Endothelial cell of umbilical vein (primary cell): Measurements from ENCODE around the gene ATG7. TPM values are rescaled to one million over a fixed set of nuclear protein-coding genes. Genes with fewer than 3 reads are reported as not detected.

ENCODE experiments used
- BruUV-seq: library from RNA; stranded (reverse); fragments of 400-500 nt; replicated peaks from 2 replicates; lab custom pipeline; 2021; lab: Mats Ljungman, UMichigan
- CTCF ChIA-PET: fragments of 300-600, 350-600 bp; sonication (Branson Sonifier 250); formaldehyde crosslinking; loops from one replicate; lab custom pipeline; 2021; ENCODE audit warnings: antibody characterized with exemption, inconsistent platforms; lab: Charles Lee
- POLR2A ChIA-PET: fragments of 300-600, 350-600 bp; sonication (Branson Sonifier 250); formaldehyde crosslinking; loops from one replicate; lab custom pipeline; 2021; ENCODE audit warnings: antibody characterized with exemption, inconsistent platforms; lab: Charles Lee
- DNase-seq: peaks from one replicate; pipeline ENCODE4 v3.0.0-alpha.2; 2011; ENCODE audit warnings: low read depth, low spot score
- FAIRE-seq: peaks from 2 replicates; lab custom pipeline; 2011; peaks lifted over from hg19 to GRCh38; lab: Jason Lieb, UNC
- H2AFZ ChIP-seq: 2 replicates; pipeline ENCODE4 v1.6.0; 2012; ENCODE audit warnings: low read depth, low read length, control low read depth, inconsistent platforms
- H3K27ac ChIP-seq: 2 replicates; pipeline ENCODE4 v1.5.1; 2011; ENCODE audit warnings: low read depth, mild to moderate bottlenecking, control low read depth, low read length, moderate library complexity; ENCODE audit not compliant: insufficient read depth
- H3K27me3 ChIP-seq, 2 experiments: 2 replicates each; pipeline versions ENCODE4 v1.6.0 to v1.6.1; 2011; ENCODE audit warnings: low read length in 2 of 2, mixed read lengths in 1 of 2; ENCODE audit not compliant: control insufficient read depth in 2 of 2, insufficient read depth in 2 of 2
- H3K36me3 ChIP-seq, 2 experiments: 2 replicates in 1 of 2; 3 replicates in 1 of 2; pipeline ENCODE4 v1.5.1; 2011; ENCODE audit warnings: low read length in 2 of 2, mild to moderate bottlenecking in 1 of 2, moderate library complexity in 1 of 2; ENCODE audit not compliant: control insufficient read depth in 2 of 2, insufficient read depth in 2 of 2; ENCODE audit errors: extremely low read depth in 1 of 2
- H3K4me1 ChIP-seq: 3 replicates; pipeline ENCODE4 v1.5.1; 2011; ENCODE audit warnings: mild to moderate bottlenecking, low read length; ENCODE audit not compliant: control insufficient read depth, insufficient read depth; ENCODE audit errors: extremely low read depth
- H3K4me2 ChIP-seq: 2 replicates; pipeline ENCODE4 v1.6.1; 2011; ENCODE audit warnings: low read length, control low read depth, mixed read lengths; ENCODE audit not compliant: insufficient read depth
- H3K4me3 ChIP-seq, 3 experiments: fragments of 200-600 bp in 1 of 3; sonication (generic), shearing (Covaris generic) in 1 of 3; replicated peaks in 1 of 3; 2 replicates each; pipeline ENCODE4 v1.5.1; 2011 to 2016; ENCODE audit warnings: control low read depth in 3 of 3, low read length in 3 of 3, mild to moderate bottlenecking in 2 of 3, inconsistent platforms in 1 of 3, low read depth in 1 of 3, moderate library complexity in 1 of 3; ENCODE audit not compliant: insufficient read depth in 1 of 3
- H3K79me2 ChIP-seq: 2 replicates; pipeline ENCODE4 v1.6.0; 2012; ENCODE audit warnings: low read length, inconsistent platforms; ENCODE audit not compliant: control insufficient read depth, insufficient read depth
- H3K9ac ChIP-seq: replicated peaks from 2 replicates; pipeline ENCODE3; 2011; ENCODE audit warnings: low read length, control low read depth; ENCODE audit not compliant: insufficient read depth; ENCODE audit errors: extremely low read depth
- H3K9me1 ChIP-seq: replicated peaks from 3 replicates; pipeline ENCODE4 v1.6.0; 2011; ENCODE audit warnings: mild to moderate bottlenecking, low read length; ENCODE audit not compliant: control insufficient read depth, insufficient read depth; ENCODE audit errors: extremely low read depth
- H3K9me3 ChIP-seq: replicated peaks from 2 replicates; pipeline ENCODE4 v1.5.1; 2012; ENCODE audit warnings: low read length, inconsistent platforms; ENCODE audit not compliant: control insufficient read depth, insufficient read depth
- H4K20me1 ChIP-seq: replicated peaks from 2 replicates; pipeline ENCODE3; 2011; ENCODE audit warnings: mild to moderate bottlenecking, low read length; ENCODE audit not compliant: control insufficient read depth, insufficient read depth; ENCODE audit errors: extremely low read depth
- EZH2 ChIP-seq: IDR thresholded peaks from 2 replicates; pipeline ENCODE4 v1.6.1; 2012; ENCODE audit warnings: borderline replicate concordance, low read depth, mild to moderate bottlenecking, moderate library complexity, low read length, inconsistent platforms; ENCODE audit not compliant: severe bottlenecking
- GATA2 ChIP-seq: IDR thresholded peaks from 2 replicates; pipeline ENCODE4 v1.7.0; 2011; ENCODE audit warnings: low read depth, mild to moderate bottlenecking, moderate library complexity, mixed read lengths, low read length; ENCODE audit not compliant: insufficient read length, insufficient read depth
- JUN ChIP-seq: IDR thresholded peaks from 2 replicates; pipeline ENCODE4 v1.6.1; 2011; ENCODE audit warnings: borderline replicate concordance, low read depth; ENCODE audit not compliant: insufficient read length, insufficient read depth
- MYC ChIP-seq: IDR thresholded peaks from one replicate; pipeline ENCODE4 v1.6.1; 2011; ENCODE audit warnings: mild to moderate bottlenecking, low read depth, low read length
- POLR2A ChIP-seq: IDR thresholded peaks from 2 replicates; pipeline ENCODE4 v1.6.1; 2012; ENCODE audit warnings: low read depth, mild to moderate bottlenecking, control low read depth, low read length
- dilution Hi-C: fragments of 300-500 bp; cut with MboI; formaldehyde crosslinking; loops from one replicate; pipeline ENCODE4 v1.15.0; 2019; ENCODE audit warnings: low sequenced_read_pairs; ENCODE audit not compliant: extremely low pct_ligation_motif_present
- intact Hi-C: fragments of 100-400 bp; cut with micrococcal nuclease; formaldehyde crosslinking; loops from one replicate; pipeline ENCODE4 v1.10.0; 2022
- polyA plus RNA-seq, 4 experiments: library from polyadenylated mRNA; depleted of rRNA in 3 of 4; stranded (reverse) in 3 of 4; unstranded in 1 of 4; fragments of >200 nt; gene quantifications; 2 replicates each; pipeline versions ENCODE4 v1.2.1 to v1.2.3, GENCODE V29; 2011 to 2012; ENCODE audit warnings: missing spikeins in 1 of 4
- total RNA-seq: library from RNA; stranded (reverse); gene quantifications from 2 replicates; pipeline ENCODE4 v1.2.3, GENCODE V29; 2021
- TF ChIP-seq, protein P1 (sequence below): IDR thresholded peaks from 2 replicates; pipeline ENCODE4 v1.6.1; 2011; ENCODE audit not compliant: insufficient read depth, insufficient read length
- TF ChIP-seq, protein P2 (sequence below), 2 donors: IDR thresholded peaks; 1 replicate in 1 of 2; 2 replicates in 1 of 2; pipeline ENCODE4 v1.5.1; 2011; ENCODE audit warnings: low read length in 2 of 2, mild to moderate bottlenecking in 2 of 2, moderate library complexity in 2 of 2, control low read depth in 1 of 2, inconsistent platforms in 1 of 2, low read depth in 1 of 2; ENCODE audit not compliant: insufficient read depth in 1 of 2; ENCODE audit errors: extremely low read depth in 1 of 2

ATG7 gene
- total and polyA plus RNA-seq, 2 donors (not counting 3 experiments of a cell fraction or from before 2014, with no cell fraction given), result 30.8 to 48.3 TPM

DNA sequence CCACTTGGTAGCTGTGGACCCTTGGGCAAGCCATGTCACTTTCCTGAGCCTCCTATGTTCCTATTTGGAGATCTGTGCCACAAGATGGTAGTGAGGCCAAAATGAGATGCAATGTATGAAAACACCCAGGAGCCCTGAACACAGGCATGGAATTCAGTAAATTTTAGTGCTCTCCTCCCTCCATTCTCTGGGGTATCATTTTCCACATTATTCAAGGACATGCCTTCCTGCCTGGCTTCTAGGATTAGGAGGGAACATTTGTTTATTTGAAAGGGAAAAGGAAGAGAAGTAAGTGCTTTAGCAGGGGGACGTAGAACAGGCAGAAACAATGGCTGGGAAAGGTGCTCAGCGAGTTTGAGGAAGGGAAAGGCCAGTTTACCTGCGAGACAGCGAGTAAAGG lies 98.8 kb downstream of the ATG7 start:
- no peaks in the 10 kb centered on the region for H3K9me1 ChIP-seq
- POLR2A ChIA-PET, result no interaction called here
- no peak for FAIRE-seq
- intact Hi-C loops, result no loop called here
- CTCF ChIA-PET, result no interaction called here
- dilution Hi-C loops, result no loop called here
- H3K4me3 ChIP-seq, result no peak overlapping the region
- H3K4me1 ChIP-seq, result peaks cover 11% of the 10 kb centered on the region
- H3K9ac ChIP-seq, result no peak overlapping the region
- no peak overlapping the region for H3K4me2 ChIP-seq
- no peaks in the 10 kb centered on the region for H3K36me3 ChIP-seq
- H3K79me2 ChIP-seq, result no peaks in the 10 kb centered on the region
- TF ChIP-seq GATA2 (no peak), EZH2 (no peak), MYC (no peak)
- TF ChIP-seq, protein P1, sequence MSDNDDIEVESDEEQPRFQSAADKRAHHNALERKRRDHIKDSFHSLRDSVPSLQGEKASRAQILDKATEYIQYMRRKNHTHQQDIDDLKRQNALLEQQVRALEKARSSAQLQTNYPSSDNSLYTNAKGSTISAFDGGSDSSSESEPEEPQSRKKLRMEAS, result no peak
- TF ChIP-seq, protein P2, sequence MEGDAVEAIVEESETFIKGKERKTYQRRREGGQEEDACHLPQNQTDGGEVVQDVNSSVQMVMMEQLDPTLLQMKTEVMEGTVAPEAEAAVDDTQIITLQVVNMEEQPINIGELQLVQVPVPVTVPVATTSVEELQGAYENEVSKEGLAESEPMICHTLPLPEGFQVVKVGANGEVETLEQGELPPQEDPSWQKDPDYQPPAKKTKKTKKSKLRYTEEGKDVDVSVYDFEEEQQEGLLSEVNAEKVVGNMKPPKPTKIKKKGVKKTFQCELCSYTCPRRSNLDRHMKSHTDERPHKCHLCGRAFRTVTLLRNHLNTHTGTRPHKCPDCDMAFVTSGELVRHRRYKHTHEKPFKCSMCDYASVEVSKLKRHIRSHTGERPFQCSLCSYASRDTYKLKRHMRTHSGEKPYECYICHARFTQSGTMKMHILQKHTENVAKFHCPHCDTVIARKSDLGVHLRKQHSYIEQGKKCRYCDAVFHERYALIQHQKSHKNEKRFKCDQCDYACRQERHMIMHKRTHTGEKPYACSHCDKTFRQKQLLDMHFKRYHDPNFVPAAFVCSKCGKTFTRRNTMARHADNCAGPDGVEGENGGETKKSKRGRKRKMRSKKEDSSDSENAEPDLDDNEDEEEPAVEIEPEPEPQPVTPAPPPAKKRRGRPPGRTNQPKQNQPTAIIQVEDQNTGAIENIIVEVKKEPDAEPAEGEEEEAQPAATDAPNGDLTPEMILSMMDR (IDR thresholded peaks at IDR 0.05; ENCODE audit: extremely low read depth in 1 of 2, insufficient read depth in 1 of 2, low read depth in 1 of 2, low read length in 2 of 2), result no peak
- H3K27me3 ChIP-seq, result no peaks in the 10 kb centered on the region
- H3K27ac ChIP-seq, result no peak overlapping the region
- DNase-seq, result no peak
- BruUV-seq, result no TSS peak
- no peak overlapping the region for H2AFZ ChIP-seq
- no peaks in the 10 kb centered on the region for H4K20me1 ChIP-seq
- no peaks in the 10 kb centered on the region for H3K9me3 ChIP-seq

DNA sequence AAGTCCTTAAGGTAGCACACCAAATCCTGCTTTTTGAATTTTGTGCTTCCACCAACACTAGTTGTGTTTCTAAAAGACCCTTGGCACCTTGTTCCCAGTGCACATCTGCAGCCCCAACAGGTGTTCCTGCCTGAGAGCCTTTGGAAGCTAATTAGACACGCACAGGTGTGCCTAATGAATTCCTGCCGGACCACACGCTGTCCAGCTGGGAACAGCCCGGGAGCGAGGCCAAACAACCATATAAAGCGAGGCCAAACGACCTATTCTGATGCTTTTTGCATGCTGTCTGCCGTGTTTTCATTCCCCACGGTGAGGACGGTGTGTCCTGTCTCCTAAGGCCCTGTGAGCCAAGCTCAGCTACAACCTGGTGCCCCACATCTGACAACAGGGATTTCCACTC lies 99.5 kb downstream of the ATG7 start:
- no peak overlapping the region for H3K9ac ChIP-seq
- peaks cover 8% of the 10 kb centered on the region for H3K4me1 ChIP-seq
- intact Hi-C loops, result no loop called here
- ChIA-PET CTCF (no interaction called here), POLR2A (no interaction called here)
- no peaks in the 10 kb centered on the region for H3K9me1 ChIP-seq
- H3K4me2 ChIP-seq, result no peak overlapping the region
- no peaks in the 10 kb centered on the region for H4K20me1 ChIP-seq
- no peak overlapping the region for H3K4me3 ChIP-seq
- H3K36me3 ChIP-seq, result no peaks in the 10 kb centered on the region
- dilution Hi-C loops, result no loop called here
- H3K79me2 ChIP-seq, result no peaks in the 10 kb centered on the region
- no peaks in the 10 kb centered on the region for H3K9me3 ChIP-seq
- no TSS peak for BruUV-seq
- DNase-seq (no peak), FAIRE-seq (no peak)
- no peak for TF ChIP-seq JUN
- no peak for TF ChIP-seq MYC
- TF ChIP-seq, protein P2 (IDR thresholded peaks at IDR 0.05; ENCODE audit: extremely low read depth in 1 of 2, insufficient read depth in 1 of 2, low read depth in 1 of 2, low read length in 2 of 2), result no peak
- no peak for TF ChIP-seq POLR2A
- H3K27me3 ChIP-seq, result no peaks in the 10 kb centered on the region
- H3K27ac ChIP-seq, result no peak overlapping the region
- no peak overlapping the region for H2AFZ ChIP-seq
